ENCODE results near the gene SMCO2.
A peak's percentile ranks its signal among the peaks of the same experiment; 100 is the strongest.

Gene SMCO2

GRCh38 chr12:27446436-27446835 is at the start of gene SMCO2:
Gene SMCO2, plus strand, starts transcription at chr12:27446736. Its CDS starts 23,896 bp downstream, at chr12:27470632.
- no peak for DNase-seq (ENCODE audit: low spot score)

- DNase-seq (ENCODE audit: low spot score): no peak
Measured at GRCh38 chr12:27398466-27398865, 48.1 kb upstream of the SMCO2 start.

GRCh38 chr12:27399074-27399473 is 47.5 kb upstream of the SMCO2 start:
- DNase-seq (ENCODE audit: low spot score): no peak

DNA sequence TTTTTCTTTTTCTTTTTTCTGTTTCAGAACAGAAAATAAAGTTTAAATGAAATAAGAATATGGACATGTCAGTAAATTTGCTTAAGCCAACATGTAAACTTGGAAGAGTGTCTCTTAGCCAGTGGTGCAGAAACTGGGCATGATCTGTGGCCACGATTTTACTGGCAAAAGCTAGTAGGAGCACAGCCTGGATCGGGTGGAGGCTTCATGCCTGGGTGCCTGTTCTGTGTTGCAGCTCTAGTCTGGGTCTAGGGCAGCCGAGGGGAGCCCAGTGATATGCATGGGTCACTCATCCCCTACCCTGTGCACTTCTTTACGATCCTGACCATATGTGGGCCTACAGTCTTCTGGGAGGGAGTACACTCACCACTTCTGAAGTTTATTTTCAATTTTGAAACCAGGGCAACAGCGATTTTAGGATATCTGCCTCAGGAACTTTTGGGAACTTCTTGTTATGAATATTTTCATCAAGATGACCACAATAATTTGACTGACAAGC is 45.6 kb upstream of the SMCO2 start:
- no peak for DNase-seq (ENCODE audit: low spot score)

GRCh38 chr12:27412047-27412446 is 34.5 kb upstream of the SMCO2 start:
- no peak for DNase-seq (ENCODE audit: low spot score)

DNA sequence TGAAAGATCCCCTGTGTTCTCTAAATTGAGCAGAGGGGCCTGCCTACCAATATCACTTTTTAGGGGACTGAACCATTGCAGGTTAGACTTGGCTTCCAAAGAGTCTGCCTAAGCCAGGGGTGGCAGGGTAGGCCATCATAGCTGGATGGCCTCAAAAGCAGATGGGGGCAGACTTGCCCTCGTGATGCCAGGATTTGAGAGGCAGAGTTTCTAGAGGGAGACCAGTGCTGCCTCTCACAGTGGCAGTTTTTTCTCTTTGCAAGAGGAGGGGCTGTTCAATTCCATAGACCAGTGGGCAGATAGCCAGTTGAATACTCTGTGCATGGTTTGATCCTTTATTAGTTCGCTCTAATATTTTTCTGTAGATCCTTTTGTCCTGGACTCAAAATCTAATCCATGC is 23.8 kb upstream of the SMCO2 start:
- no peak for DNase-seq (ENCODE audit: low spot score)

- DNase-seq (ENCODE audit: low spot score): no peak
Measured at GRCh38 chr12:27424631-27425230, 21.8 kb upstream of the SMCO2 start.

DNA sequence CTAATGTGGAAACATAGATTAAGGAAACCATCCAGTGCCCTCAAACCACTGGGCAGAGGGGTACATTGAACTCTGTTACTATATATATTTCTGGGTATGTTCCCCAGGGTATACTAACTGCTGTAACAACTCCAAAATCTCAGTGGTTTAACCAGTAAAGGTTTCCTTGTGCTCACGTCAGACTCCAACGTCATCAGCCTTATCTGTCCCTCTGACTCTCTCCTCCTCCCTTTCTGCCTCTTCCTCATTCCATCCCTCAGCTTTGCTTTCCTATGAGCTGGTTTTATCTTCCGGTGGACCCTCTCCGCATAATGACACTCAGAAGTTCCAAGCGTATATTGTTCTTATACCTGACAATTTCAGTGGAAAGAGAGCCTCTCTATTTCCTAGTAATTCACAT is 21.2 kb upstream of the SMCO2 start:
- no peak for DNase-seq (ENCODE audit: low spot score)

DNA sequence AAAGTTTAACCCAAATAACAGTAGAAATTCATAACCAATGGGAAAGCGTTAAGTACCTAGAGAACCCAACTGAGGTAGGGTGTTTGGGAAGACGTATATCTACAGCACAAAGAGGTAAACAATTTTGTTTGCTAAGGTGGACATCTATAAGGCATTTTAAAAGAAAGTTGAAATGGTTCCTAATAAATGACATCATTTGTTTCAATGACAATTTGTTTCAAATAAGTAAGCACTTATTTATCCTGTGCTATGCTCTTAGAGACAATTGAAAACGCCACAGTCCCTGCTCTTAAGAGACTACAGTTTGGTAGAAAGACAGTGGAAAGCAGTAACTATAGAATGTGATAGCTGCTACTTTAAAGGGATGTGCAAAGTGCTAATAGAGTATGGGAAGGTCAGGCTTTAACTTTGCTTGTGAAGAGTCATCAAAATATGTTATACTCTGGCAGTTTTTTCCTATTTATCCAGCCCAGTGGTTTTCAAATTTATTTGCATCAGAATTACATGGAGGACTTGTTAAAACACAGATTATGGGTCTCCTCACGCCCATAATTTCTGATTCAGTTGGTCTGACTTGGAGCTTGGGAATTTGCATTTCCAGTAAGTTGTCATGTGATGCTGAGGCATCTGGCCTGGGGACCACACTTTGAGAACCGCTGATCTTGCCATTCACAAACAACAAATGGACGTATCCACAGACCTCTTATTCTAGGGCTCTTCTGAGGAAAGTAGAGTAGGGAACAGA is 19.6 kb upstream of the SMCO2 start:
- no peak for DNase-seq (ENCODE audit: low spot score)

- no peak for DNase-seq (ENCODE audit: low spot score)
Measured at GRCh38 chr12:27427824-27428223, 18.7 kb upstream of the SMCO2 start.

DNA sequence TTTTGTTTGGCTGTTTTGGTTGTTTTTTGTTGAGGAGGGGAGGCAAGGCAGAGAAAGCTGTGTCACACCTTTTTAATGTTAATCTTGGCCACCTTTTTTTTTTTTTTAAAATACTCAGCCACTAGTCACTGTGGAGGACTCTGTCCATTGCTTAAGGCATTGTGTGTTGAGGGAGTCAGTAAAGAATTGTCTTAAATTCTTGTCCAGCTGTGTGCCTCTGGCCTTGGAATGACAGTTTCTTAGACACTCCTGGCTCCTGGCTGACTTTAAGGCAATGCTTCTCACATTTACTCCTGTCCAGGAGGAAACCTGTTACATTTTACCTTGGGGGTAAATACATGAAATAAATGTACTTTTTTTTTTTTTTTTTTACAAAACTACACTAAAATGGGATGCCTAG is 18.1 kb upstream of the SMCO2 start:
- DNase-seq (ENCODE audit: low spot score): no peak

DNA sequence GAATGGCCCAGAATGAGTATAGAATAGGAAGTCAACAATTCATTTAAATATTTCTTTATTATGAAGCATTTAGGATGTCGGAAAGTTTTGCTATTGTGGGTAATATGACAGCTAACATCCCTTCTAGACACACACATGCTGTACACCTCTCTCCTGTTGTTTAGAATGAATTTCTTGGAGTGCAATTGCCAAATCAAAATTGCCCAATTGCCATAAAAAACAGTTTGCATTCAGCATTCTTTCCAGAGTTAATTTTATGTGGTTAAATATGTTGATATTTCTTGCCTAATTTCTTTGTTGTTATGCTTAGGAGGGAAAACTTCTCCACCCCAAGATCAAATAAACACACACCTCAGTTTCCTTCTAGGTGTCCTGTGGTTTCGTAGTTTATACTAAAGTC is 16.9 kb upstream of the SMCO2 start:
- DNase-seq (ENCODE audit: low spot score): no peak

DNA sequence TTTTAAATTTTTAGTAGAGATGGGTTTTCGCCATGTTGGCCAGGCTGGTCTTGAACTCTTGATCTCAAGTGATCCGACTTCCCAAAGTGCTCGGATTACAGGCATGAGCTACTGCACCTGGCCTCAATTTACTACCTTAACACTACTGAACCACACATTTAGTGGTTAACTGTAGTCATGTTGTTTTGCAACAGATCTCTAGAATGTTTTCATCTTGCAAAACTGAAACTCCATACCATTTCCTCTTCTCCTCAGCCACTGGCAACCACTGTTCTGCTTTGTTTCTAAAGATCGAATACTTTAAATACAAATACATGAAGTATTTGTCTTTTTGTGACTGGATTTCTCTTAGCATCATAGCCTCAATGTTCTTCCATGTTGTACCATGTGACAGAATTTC is 15.4 kb upstream of the SMCO2 start:
- peak; percentile 28 for DNase-seq (ENCODE audit: low spot score)

DNA sequence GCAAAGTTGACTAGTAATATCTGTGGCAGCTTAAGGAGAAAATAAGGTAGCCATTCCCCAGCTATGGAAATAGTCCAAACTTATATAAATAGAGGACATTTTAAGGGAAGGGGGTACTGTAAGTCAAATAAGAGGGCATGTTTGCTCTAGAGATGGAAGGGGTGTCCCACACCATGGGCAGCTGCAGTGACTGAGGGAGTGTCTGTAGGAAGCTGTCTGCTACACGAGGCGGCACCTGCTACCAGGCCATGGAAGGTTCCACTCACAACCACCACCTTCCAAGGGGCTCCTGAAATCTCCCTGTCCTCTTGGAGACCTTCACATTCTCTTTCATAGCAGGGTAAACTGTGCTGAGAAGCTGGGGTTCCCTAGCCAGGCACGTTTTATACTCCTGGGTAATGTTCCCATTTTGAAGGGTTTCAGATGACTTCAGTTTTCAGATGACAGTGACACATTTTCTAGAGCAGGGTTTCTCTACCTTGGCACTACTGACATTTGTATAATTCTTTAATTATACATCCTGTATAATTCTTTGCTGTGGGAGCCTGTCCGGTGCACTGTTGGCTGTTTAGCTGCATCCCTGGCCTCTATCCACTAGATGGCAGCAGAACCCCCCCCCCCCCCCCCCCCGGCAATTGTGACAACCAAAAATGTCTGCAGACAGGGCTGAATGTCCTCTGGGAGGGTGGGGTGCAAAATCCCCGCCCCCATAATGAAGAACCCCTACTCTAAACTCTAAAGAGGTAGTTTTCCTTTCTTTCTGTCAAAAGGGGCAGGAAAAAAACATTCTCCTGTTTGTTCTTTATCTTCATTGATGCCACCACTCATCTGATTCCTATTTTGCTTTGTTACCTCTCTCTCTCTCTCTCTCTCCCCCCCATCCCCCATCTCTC is 11.6 kb upstream of the SMCO2 start:
- DNase-seq (ENCODE audit: low spot score): peak; percentile 24

DNA sequence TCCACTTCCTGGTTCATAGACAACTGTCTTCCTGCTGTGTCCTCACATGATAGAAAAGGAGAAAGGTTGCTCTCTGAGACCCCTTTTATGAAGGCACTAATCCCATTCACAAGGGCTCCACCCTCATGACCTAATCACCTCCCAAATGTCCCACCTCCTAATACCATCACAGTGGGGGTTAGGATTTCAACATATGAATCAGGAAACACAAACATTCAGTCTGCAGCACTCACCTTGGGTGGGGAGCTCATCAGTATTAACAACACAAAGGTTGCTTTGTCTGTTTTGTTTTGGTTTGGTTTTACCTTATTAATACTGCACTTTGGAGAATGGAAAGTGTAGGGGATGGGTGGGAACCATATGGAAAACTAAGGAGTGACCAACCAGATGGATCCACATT is 10.5 kb upstream of the SMCO2 start:
- no peak for DNase-seq (ENCODE audit: low spot score)

DNA sequence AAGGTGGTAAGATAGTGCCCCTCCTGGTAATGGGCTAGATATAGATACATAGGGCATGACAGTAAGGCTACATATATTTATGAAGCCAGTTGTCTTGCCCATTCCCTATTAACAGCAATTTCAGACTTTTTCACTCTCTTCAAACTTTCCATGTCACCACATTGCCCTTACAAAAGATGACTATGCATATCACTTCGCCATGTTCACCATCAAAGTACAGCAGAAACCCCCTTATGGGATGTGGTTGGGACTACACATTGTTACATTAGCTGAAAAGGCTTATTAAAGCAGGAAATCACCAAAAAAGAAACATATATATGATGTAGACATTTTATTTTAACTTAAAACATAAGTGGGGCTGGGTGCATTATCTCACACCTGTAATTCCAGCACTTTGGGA is 9.8 kb upstream of the SMCO2 start:
- DNase-seq (ENCODE audit: low spot score): no peak

DNA sequence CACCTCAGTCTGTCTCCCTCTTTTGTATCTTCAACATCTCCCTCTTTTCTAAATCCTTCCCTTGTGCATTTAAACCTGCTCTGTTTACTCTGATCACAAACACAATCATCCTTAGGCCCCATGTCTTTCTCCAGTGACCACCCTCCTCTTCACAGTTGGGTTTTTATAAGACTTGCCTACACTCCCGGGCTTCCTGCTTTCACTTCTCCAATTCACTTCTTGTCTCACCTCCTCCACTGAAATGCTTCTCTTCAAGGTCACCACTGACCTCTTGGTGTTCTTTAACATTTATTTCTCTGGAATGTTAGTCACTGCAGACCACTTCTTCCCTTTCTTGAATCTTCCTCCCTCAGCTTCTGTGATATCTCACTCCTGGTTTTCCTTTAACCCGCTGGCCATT is 8.7 kb upstream of the SMCO2 start:
- no peak for DNase-seq (ENCODE audit: low spot score)

GRCh38 chr12:27447761-27448160 is 1.2 kb downstream of the SMCO2 start:
- no peak for DNase-seq (ENCODE audit: low spot score)

DNA sequence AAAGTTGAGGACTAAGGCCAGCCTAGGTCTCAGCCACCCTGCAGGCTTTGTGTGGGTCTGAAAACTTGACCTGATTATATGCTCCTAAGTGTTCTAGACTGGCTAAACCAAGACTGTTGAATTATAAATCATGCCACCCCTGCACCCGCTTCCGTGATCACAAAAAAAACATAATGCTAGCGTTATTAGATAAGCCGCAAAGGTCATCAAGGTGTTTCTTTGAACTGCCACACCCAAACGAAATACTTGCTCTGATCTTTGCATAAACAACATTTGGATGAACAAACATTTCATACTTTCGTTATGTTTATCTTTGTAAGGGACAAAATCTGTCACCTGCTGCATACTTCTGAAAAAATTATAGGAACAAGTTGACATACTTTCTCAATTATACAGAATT is 2.5 kb downstream of the SMCO2 start:
- DNase-seq (ENCODE audit: low spot score): no peak

DNA sequence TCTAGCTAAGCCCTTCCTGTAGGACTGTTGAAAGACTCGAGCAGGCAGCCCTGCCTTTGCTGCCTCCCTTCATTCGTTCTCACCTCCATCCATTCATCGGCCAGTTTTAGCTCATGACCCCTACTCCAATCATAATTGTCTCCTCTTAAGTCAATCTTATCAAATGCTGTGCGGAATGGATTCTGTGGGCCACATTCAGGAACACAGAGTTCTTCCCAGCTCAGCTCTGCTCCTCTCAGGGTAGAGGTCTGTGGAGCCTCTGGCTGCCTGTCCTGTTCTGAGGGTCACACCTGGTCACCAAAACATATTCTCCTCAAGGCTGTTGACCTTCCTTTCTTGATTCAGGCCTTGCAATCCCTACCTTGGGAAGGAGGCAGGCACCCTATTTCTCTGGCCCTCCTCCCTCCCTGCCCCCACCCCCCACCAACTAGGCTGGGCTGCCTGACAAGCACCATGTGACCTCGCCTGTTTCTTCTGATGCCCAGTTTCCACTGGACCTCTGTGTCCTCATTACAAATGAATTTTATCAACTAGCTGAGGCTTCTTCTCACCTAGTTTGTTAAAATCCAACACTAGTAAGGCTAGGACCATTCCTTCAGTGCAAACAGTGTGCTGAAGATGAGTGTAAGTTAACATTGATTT is 3.5 kb downstream of the SMCO2 start:
- DNase-seq (ENCODE audit: low spot score): no peak

GRCh38 chr12:27451036-27451825 is 4.7 kb downstream of the SMCO2 start:
- no peak for DNase-seq (ENCODE audit: low spot score)

Measured in activated CD4-positive, alpha-beta T cell treated with anti-CD3 and anti-CD28 coated beads, Interleukin-2, Interleukin-4, amounts not matched to agents 100 ng/mL and 50 ng/mL, durations not matched to agents 16 hours and 8 hours (primary cell).